Left renal pelvis (tissue), 4 donors: ENCODE results near the gene MYL10. TPM values are rescaled to one million over a fixed set of nuclear protein-coding genes. Genes with fewer than 3 reads are reported as not detected.
A peak's percentile ranks its signal among the peaks of the same experiment; 100 is the strongest.
"Not testable (repeated sequence)": the region's sequence is repeated elsewhere in the genome, so short reads cannot be mapped to it uniquely, and the experiment has no call there.

Source experiments
- DNase-seq, 4 donors: peaks; one replicate each; pipeline ENCODE4 v3.0.0-alpha.2; 2013; ENCODE audit warnings: low read depth in 4 of 4, low spot score in 3 of 4
- polyA plus RNA-seq, 4 donors: library from polyadenylated mRNA; unstranded; fragments of 120-200 nt; gene quantifications; one replicate each; pipeline ENCODE4 v1.2.1, GENCODE V29; 2013; ENCODE audit not compliant: insufficient read length in 4 of 4

Gene MYL10
- polyA plus RNA-seq, 4 donors: 0.22 to 0.40 (median 0.31) TPM; not detected in 1

DNA sequence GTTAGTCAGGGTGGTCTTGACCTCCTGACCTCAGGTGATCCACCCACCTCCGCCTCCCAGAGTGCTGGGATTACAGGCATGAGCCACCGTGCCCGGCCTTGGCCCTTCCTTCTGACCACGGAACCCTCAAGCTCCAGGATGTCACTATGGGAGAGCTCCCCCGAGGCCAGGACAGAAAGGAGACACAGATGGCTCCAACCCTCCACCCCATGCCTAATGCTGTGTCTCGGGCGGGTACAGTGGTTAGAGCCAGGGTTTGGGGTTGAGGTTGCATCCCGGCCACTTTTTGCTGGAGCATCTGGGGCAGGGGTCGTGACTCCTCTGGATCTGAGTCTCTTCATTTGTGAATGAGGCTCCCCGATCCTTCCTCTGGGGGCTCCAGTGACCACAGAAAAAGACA lies 8.1 kb downstream of the MYL10 start:
- DNase-seq: no peak

GRCh38 chr7:101620395-101620794 lies 8.7 kb downstream of the MYL10 start:
- no peak for DNase-seq

GRCh38 chr7:101618916-101619315 lies 10.2 kb downstream of the MYL10 start:
- no peak for DNase-seq

- DNase-seq: no peak
These were observed 10.8 kb downstream of the MYL10 start for GRCh38 chr7:101618207-101618839.

DNA sequence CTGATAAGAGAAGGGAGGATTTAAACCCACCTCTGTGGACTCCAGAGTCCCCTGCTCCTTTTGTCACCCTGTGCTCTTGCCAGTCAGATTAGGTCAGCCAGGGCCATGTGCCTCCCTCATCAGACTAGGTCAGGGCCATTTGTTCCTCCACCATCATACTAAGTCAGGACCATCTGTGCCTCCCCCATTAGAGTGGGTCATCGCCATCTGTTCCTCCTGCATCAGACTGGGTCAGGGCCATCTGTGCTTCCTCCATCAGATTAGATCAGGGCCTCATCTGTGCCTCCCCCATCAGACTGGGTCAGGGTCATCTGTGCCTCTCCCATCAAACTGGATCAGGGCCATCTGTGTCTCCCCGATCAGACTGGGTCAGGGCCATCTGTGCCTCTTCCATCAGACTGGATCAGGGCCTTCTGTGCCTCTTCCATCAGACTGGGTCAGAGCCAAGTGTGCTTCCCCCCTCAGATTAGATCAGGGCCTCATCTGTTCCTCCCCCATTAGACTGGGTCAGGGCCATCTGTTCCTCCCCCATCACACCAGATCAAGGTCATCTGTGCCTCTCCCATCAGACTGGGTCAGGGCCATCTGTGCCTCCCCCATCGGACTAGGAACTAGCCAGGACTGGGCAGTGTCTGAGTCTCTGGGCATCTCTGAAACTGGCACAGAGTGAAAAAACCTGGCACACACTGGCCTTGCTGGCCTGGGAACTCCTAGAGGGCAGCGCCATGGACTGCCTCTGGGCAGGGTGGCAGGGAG lies 11.5 kb downstream of the MYL10 start:
- no peak for DNase-seq

- no peak for DNase-seq
These were observed 13.7 kb downstream of the MYL10 start for GRCh38 chr7:101615446-101615845.

DNA sequence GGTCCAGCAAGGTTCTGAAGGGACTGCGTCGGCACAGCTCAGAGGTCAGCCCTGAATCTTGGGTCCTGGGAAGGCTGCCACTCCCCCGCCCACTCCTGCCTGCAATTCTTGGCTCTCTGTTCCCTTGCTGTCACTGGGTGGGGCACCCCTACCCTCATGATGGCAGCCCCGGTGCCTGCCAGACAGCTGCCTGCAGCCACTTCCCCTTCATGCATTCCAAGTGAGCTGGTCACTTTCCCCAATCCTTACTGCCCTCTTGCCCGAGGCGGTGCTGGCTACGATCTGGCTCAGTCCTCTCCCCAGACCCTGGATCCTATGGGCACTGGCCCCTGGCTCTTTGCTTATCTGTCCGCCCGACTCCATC lies 14.2 kb downstream of the MYL10 start:
- DNase-seq: no peak

- DNase-seq: no peak
These were observed 14.8 kb downstream of the MYL10 start for GRCh38 chr7:101614098-101614938.

DNA sequence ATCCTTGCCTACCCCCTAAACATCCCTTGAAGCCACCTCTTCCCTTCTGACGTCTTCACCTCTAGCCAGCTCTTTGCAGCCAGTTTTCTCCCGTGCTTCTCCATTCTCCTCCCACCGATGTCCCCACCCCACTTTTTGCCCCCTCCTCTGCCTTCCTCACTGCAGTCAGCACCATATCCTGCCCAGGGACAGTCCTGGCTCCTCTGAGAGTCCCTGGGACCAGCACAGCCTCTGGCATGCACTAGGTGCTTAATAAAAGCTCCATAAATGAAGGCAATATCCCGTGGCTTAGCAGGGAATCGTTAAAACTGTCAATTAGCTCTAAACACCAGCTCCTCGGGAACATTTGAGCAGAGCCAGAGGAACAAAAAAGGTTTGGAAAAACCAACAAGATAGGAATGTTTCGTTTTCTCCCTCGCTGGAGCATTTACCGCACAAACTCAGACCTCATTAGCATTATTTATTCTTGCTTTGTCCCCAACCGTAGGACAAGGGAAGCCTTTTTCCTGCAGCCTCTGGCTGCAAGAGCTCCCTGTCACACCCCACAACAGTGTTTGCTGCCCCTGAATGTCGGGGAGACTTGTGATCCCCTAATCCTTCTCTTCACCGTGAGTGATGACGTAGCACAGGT lies 16.1 kb downstream of the MYL10 start:
- DNase-seq: no peak

GRCh38 chr7:101608772-101609713 lies 20.1 kb downstream of the MYL10 start:
- peak in 1 of 4 donors; percentile 56 for DNase-seq

DNA sequence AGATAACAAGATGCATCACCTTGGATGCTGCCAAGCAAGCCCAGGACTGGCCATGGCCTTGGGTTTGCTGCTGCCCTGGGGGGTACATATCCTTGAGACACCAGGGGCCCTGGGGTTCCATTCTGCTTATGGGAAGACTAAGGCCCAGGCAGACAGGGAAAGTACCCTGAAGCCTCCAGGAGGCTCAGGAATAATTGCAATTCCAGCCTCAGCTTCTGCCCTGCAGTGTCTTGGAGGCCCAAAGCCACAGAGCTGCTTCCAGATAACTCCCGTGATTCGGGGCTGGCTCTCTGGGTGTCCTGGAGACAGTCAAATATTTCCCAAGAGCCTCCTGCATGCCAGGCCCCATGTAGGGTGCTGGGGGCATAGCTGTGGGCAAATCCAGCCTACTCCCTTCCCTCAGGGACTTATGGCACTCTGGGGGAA lies 22.6 kb downstream of the MYL10 start:
- DNase-seq: no peak

GRCh38 chr7:101605611-101606497 lies 23.2 kb downstream of the MYL10 start:
- no peak for DNase-seq

DNA sequence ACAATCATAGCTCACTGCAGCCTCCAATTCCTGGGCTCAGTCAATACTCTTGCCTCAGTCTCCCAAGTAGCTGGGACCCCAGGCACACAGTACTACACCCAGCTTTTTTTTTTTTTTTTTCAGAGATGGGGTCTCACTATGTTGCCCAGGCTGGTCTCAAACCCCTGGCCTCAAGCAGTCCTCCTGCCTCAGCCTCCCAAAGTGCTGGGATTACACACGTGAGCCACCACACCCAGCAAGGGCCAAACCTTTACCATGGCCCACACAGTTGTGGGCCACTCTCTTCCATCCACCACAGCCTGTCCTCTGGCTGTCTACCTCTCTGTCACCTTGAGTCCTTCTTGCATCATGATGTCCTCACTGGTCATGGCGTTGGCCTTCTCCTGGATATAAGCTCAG lies 24.2 kb downstream of the MYL10 start:
- not testable (repeated sequence) for DNase-seq

DNA sequence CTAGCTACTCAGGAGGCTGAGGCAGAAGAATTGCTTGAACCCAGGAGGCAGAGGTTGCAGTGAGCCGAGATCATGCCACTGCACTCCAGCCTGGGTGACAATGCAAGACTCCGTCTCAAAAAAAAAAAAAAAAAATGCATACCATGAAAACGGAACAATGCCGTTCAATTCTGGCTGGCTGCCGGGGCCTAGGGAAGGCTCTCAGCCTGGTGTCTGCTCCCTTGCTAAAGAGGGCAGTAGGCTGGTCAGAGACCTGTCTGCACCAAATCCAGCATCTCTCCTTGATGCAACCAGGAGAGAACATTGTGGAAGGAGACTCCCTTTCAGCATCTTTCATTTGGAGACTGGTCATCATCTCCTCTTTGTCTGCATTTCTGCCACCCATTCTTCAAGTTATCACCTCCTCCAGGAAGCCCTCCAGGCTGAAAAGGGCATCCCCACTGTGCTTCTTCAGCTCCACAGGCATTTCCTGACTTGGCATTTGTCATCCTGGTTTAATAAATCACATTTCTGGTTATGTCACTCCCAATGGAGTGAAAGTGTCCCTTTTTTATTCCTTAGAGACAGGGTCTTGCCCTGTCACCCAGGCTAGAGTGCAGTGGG lies 24.7 kb downstream of the MYL10 start:
- no peak for DNase-seq

- DNase-seq: peak in 2 of 4 donors; percentile 60 to 71
These were observed 26.4 kb downstream of the MYL10 start for GRCh38 chr7:101602484-101603241.

- DNase-seq: no peak
These were observed 27.0 kb downstream of the MYL10 start for GRCh38 chr7:101602082-101602481.

- DNase-seq: no peak
These were observed 29.3 kb downstream of the MYL10 start for GRCh38 chr7:101599787-101600186.
